ENCODE data around the gene LOXL1.
A peak's percentile ranks its signal among the peaks of the same experiment; 100 is the strongest.
"Not testable (repeated sequence)": the region's sequence is repeated elsewhere in the genome, so short reads cannot be mapped to it uniquely, and the experiment has no call there.

LOXL1 gene

DNA sequence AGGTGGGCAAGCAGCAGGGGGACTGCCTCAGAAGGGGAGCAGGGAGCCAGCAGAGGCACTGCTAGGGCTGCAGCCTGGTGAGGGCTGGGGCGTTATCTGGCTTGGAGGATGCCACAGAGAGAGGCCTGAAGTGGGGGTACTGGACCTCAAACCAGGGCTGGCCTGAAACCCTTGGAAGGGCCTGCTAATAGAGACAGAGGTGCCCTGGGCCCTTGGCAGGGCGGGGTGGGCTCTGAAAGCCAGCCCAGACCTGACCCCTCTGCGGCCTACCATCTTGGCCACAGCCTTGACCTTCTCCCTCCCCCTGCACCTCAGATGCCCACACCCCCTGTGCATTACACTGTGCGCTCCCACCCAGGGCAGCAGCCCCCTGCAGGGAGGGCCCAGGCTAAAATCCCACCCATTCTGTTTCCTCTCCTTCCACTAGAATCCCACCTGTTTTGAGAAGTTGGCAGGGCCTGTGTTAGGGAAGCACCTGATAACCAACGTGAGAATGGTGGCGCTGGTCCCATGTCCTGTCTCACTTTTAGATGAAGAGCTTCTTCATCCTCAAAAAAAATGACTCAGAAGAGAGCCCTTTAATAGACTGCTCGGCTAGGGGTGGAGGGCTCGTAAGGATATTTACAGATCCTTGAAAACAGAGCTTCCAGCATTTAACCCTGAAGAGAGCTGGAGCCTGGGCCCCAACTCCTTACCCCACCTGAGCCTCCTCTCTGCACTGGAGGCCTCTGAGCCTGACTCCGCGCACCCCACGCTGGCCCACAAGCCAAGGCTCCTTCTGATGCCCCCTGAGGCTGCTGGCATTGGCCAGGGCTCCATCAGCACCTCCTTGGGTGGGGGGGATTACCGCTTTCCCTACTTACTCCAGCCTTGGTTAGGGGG lies 29.8 kb downstream of the LOXL1 start:
- no peak for DNase-seq

DNA sequence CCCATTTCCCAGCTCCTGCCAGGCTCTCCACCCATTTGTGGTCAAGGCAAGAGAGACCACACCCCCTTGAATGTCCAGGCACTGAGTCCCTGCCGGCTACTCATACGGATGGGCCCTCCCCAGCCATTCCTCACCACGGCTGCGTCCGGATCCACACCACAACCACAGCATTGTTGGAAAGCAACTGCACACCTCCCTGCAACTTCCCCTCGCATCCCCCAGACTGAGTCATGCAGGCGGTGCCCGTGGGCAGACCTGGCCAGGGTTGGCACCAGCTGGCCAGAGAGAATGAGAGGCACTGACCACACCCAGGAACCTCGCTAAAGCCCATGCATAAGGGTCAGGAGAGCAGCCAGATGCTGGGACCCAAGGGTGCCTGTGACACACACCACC lies 30.5 kb downstream of the LOXL1 start:
- no peak for DNase-seq

DNA sequence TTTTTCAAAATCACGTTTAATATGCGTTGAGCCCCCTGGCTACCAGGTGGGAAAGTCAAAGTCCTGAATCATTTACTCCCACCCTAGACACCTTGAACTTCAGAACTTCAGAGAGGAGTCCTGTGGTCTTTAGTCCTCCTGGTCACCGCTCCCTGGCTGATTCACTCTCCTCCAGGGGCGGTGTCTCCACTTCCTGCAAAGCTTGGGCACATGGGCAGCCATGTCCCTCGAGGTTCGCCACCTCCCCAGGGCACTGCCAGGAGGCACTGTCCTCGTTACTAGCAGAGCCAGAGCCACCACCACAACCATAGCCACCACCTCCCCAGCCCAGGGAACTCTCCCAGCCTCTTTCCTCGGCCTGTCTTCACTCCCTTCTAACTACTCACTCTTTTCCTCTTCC lies 31.0 kb downstream of the LOXL1 start:
- no peak for DNase-seq

DNA sequence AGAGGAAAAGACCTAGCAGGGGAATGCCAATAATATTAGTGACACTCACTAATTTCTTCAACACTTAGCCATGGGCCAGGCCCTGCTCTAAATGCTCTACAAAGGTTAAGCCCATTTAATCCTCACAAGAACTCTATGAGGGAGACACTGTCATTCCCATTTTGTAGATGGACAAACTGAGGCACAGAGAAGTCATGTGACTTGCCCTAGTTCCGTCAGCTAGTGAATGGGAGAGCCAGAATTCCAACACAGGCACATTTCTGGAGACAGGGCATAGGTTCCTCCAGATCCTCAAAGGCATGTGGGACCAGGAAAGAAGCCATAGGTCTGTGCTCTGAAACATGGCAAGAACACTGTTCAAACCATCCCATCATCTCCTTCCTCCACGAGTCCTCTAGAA lies 31.5 kb downstream of the LOXL1 start:
- DNase-seq = no peak

DNA sequence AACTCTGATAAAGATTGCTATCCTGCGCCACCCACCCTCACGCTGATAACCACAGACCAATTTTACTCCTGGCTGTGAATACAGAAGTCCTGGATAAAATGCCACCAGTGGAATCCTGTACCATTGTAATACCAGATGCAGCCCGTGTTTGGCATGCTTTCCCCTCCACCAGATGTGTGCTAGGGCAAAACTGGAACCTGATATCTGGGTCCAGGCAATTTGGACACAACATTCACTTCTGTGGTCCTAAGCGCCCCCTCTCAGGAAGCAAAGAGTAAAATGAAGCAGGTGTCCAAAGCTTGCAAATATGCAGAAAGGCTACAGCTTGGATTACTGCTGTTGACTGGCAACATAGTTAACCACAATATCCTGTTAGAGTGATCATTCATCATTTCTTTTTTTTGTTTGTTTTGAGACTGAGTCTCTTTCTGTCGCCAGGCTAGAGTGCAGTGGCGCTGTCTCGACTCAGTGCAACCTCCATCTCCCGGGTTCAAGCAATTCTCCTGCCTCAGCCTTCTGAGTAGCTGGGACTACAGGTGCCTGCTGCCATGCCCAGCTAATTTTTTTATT lies 32.8 kb downstream of the LOXL1 start:
- DNase-seq = no peak

DNA sequence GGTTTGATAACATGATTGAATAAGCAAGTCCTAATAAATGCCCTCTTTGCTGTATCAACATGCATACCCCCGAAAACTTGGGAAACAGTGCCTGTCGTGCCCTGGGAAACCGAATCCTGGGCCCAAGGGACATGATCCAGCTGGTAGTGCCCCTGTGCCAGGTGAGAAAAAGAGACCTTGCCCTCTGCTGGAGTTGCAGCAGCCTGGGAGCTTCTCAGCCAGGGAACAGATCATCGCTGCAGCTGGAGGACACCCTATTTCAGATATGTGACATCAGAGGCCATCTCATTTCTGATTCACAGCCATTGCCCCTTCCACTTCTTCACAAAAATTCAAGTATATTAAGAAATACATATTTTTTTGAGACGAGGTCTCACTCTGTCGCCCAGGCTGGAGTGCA lies 33.5 kb downstream of the LOXL1 start:
- no peak for DNase-seq

DNA sequence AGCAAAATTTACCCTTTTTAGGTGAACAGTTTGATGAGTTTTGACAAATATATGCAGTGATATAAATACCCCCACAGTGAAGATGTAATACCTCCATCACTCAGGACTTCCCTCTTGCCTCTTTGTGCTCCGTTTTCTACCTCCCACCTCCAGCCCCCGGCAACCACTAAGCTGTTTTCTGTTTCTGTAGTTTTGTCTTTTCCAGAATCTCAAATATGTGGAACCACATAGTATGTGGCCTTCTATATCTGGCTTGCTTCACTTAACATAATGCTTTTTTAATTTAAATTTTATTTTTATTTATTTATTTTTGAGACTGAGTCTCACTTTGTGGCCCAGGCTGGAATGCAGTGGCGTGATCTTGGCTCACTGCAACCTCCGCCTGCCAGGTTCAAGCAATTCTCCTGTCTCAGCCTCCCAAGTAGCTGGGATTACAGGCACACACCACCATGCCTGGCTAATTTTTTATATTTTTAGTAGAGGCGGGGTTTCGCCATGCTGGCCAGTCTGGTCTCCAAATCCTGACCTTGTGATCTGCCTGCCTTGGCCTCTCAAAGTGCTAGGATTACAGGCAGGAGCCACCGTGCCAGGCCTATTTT lies 34.3 kb downstream of the LOXL1 start:
- DNase-seq = not testable (repeated sequence)

DNA sequence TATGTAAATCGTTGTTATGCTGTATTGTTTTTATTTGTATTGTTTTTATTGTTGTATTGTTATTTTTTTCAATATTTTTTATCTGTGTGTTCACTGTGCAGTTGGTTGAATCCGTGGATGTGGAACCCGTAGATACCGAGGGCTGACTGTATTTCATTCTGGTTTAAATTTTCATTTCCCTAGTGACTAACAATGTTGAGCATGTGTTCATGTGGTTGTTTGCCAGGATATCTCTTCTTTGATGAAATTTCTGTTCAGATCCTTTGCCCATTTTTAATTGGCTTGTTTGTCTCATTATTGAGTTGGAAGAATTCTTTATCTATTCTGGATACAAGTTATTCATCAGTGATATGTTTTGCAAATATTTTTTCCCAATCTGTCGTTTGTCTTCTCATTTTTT lies 36.2 kb downstream of the LOXL1 start:
- DNase-seq = no peak

DNA sequence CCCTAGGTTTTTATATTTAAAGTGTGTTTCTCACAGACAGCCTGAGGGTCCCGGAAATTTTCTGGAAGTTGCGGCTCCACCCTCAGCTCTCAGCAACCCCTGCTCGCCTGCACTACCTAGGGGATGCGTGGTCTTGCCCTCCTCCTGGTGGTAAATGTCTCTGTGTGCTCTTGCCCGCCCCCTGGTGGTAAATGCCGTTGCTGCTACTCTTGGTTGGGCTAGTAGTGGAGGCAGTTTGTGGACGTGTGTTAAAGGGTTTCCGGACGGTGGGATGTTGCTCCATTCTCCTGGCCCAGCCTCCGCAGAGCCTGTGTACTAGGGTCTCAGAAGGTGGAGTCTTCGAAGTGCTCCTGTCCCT lies 38.5 kb downstream of the LOXL1 start:
- DNase-seq = peak; percentile 95

DNA sequence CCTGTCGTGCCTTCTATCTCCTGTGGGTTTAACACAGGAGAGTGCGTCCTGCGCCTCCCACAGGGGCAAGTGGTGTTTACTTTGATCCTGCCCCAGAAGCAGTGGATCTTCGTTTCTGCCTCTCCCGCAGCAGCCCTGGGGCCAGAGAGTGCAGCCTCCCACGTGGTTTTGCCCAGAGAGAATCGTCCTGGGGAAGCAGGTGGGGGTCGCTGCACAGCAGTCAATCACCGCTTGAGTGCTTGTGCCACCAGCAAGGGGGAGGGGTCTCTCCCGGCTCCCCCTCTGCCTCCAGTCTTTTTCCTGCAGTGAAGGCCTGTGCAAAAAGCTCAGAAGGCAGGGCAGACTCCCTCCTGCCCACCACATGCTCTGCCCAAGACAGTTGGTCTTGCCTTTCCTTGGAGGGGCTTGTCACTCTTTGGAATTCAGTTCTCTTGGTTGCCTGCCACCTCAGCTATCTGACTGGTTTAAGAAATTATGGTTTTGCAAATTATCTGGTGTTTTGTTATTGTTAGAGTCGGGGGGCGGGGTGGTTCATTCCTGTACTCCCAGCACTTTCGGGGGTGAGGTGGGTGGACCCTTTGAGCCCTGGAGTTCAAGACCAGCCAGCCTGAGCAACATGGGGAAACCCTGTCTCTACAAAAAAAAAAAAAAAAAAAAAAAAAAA lies 39.0 kb downstream of the LOXL1 start:
- DNase-seq = peak; percentile 77

DNA sequence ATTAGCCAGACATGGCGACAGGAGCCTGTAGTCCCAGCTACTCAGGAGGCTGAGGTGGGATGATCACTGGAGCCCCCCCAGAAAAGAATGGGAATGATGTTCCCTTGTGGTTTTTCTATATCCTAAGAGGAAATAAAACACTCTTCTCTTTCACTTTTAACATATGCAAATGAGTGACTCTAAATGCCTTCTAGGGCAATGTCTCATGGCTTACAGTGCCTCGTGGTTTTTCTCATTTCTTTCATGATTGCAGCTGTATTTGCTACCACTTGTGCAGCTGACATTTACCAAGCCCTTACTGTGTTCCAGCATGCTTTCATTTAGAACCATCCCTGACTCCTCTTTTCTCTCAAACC lies 39.5 kb downstream of the LOXL1 start:
- DNase-seq = no peak

DNA sequence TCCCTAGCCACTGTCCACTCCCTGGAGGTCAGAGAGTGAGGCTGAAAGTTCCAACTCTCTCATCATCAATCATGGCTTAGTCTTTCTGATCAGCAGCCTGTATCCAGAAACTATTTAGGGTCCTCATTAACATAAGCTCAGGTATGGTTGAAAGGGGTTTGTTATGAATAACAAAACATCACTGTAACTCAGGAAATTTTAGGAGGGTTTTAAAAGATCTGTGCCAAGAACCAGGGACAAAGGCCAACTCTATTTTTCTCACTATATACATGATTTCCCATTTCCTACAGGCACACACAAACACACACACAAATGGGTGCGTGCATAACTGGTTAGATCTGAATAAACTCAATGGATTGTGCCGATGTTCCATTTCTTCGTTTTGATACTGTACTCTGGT lies 42.2 kb downstream of the LOXL1 start:
- no peak for DNase-seq

DNA sequence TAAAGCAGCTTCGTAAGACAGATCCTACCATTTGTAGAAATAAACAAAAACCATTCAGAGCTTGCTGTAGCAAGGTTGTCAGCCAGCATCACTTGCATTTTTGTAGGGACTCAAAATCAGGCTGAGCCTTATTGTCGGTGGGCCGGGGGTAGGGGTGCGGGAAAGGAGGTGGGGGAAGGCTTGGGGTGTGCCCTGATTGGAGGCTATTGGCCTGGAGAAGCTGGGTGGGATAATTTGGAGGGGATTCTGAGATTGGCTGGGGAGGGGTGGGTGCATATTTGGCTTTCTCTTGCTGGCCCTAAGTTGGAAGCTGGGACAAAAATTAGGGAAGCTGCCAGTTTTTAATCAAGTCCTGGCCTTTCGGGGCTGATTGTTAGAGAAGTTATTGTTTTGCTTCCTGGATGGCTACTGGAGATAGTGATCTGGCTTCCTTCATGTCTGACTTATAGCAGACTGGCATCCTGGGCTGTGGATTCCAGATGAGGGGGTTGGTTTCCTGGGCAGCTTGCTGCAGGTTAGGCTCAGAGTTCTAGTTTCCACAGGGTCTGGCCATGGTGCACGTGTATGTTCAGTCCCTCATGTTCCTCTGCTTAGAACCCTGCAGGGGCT lies 43.0 kb downstream of the LOXL1 start:
- DNase-seq = no peak

DNA sequence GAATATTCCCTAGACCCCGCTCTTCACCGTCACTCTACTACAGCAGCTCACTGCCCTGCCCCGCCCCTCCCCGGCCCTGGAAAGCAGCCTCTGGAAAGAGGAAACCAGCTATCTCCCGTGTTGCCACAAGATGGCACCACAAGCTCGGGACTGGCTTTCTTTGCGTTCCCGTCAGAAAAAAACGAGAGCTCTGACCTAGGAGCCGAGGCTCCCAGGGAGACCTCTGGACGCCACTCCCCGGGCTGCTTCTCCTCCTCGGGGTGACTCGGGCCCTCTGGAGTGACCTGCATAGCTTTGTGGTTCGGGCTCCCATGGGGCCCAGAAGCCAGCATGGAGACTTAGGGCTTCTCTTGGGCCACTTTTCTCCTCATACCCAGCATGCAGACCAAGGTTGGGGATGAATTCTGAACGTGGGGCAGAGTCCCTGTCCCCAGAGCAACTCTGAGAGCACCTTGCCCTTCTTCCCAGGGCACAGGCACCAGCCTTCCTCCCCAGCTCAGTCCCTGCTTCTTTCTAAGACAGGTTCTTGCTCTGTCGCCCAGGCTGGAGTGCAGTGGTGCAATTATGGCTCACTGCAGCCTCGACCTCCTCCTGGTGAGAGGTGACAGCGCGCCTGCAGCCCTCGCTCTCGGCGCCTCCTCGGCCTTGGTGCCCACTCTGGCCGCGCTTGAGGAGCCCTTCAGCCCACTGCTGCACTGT lies 46.9 kb downstream of the LOXL1 start:
- peak; percentile 97 for DNase-seq

DNA sequence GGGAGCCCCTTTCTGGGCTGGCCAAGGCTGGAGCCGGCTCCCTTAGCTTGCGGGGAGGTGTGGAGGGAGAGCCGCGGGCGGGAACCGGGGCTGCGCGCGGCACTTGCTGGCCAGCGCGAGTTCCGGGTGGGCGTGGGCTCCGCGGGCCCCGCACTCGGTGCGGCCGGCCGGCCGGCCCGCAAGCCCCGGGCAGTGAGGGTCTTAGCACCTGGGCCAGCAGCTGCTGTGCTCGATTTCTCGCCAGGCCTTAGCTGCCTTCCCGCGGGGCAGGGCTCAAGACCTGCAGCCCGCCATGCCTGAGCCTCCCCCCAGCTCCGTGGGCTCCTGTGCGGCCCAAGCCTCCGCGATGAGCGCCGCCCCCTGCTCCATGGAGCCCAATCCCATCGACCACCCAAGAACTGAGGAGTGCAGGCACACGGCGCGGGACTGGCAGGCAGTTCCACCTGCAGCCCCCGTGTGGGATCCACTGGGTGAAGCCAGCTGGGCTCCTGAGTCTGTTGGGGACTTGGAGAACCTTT lies 47.5 kb downstream of the LOXL1 start:
- DNase-seq = not testable (repeated sequence)

DNA sequence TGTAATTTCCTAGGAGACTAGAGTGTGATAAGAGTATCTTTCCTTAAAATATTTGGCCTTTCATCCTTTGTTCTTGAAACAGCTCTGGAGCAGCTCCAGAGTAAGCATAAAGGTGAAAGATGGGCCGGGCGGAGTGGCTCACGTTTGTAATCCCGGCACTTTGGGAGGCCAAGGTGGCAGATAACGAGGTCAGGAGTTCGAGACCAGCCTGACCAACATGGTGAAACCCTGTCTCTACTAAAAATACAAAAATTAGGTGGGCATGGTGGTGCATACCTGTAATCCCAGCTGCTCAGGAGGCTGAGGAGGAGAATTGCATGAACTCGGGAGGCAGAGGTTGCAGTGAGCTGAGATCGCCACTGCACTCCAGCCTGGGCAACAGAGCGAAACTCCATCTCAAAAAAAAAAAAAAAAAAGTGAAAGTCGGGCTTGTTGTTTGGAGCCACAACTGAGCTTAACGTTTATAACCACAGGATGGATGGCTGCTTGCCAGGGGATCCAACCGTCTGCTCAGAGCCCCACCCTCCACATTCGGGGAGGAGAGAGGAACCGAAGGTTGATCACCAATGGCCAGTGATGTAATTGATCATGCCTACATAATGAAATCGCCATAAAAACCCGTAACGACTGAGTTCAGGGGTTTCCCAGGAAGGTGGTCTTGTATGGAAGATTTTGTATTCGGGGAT lies 49.3 kb downstream of the LOXL1 start:
- not testable (repeated sequence) for DNase-seq

DNA sequence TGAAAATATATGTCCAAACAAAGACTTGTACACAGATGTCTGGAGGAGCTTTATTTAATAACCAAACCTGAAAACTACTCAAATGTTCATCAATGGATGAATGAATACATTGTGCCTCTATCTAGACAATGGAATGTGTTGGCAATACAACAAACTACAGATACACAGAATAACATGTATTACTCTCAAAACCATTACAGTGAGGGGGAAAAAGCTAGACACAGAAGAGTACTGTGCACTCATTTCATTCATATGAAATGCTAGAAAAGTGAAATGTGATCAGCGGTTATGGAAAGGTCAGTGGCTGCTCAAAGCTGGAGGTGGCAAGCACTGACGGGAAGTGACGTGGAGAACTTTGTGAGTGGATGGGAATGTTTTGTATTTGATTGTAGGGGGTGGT lies 52.6 kb downstream of the LOXL1 start:
- no peak for DNase-seq

DNA sequence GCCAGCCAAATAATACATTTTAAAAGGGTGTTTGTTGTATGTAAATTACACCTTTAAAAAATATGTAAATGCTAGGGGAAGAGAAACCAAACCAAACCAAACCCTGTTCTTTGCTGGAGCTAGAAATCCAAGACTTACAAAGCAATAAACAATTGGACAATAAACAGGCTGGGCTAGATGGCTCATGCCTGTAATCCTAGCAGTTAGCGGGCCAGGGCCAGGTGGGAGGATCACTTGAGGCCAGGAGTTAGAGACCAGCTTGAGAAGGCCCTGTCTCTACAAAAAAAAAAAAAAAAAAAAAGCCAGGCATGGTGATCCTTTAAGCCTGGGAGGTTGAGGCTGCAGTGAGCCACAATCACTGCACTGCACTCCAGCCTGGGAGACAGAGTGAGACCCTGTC lies 53.4 kb downstream of the LOXL1 start:
- no peak for DNase-seq

DNA sequence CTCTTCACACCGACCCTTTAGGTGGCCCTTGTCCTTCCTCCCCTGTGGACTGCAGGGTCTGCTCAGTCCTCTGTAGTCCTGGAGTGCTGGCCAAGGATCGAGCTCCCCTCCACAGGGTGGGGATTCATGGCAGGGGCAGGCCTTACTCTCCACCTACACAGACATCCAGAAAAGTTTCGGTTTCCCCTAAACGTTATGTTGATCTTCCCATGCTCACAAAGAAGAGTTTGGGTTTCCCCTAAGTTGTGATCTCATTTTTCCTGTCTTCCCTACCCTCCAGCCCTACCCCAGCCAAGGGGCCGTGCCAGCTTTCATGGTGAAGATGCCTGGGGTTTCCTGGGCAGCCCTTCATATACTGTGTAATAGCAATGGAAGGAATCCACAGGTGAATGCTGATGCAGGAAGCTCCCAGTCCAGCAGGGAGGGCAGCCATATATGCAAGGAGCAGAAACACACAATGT lies 55.5 kb downstream of the LOXL1 start:
- DNase-seq = no peak

DNA sequence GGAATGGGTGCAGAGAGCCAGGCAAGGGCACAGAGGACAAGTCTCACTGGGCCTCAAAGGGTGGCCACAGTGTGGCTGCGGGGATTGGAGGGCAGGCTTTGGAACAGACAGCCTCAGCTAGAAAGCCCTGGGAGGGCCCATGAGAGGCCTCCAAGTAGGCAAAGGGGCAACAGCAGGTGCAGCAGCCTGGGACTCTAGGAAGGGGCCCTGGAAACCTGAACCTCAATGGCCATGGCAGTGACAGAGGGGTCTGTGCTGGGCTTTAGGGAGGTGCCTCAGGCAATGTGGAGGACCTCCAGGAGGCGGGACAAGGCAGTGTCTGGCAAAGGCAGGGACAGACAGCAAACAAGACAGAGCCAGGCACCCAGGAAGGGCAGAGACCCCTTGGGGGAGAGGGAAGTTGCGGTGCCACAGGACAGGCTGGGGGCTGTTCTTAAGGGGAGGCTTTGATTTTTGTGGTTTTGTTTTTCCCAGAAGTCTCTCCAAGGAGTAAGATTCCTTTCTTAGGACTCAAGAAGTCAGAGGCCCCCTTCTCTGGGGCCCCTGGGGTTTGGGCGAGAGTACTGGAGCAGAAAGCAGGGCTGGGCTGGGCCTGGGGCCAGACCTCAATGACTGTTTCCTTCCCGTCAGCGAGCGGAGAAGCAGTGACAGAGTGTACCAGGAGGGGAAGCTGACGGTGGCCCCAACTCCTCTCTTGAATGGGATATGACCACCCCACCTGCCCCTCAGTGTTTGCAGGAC lies 56.1 kb downstream of the LOXL1 start:
- peak; percentile 83 for DNase-seq

DNA sequence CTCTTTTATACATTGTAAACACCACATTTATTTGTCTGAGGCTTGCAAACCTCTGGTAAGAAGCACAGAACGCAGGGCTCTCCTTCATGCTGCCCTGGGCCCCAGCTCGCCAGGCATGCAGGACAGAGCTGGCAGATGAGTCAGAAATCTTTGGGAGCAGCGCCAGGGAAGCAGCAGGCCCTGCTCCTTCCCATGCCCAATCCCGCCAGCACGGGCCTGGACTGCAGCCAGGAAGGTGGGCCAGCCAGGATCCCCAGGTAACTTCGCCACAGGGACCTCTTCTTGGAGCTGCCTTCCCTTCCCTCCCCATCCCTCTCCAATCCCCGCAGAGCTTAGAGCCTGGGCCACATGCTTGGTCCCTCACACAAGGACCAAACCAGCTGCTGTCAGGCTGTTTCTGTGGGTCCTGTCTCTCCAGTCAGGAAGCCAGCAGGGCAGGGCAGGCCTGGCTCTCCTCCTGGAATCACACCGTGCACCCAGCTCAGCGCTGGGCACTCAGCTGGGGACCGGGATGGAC lies 57.0 kb downstream of the LOXL1 start:
- DNase-seq = peak; percentile 30

All from eye (tissue), 1 donor.